Measurements from ENCODE around the gene RHOH. TPM values are rescaled to one million over a fixed set of nuclear protein-coding genes. Genes with fewer than 3 reads are reported as not detected.

RHOH gene
- total RNA-seq, 1 experiment from 2014 or later, result not detected

- DNase-seq (ENCODE audit: low read depth in 1 of 2, low spot score in 2 of 2), result no peak
- H3K27me3 ChIP-seq (replicated peaks), result no peaks in the 10 kb centered on the region
- H3K4me3 ChIP-seq, result no peak overlapping the region
- no peak overlapping the region for H3K27ac ChIP-seq
- no peaks in the 10 kb centered on the region for H3K9me3 ChIP-seq (replicated peaks)
- 0 out of 2 replicates have a peak, but pooled peaks cover 5% of the 10 kb centered on the region for H3K4me1 ChIP-seq (replicated peaks)
- no peaks in the 10 kb centered on the region for H3K36me3 ChIP-seq
These were observed 7.9 kb downstream of the RHOH start for GRCh38 chr4:40204507-40205258.

- Histone ChIP-seq H3K36me3 (no peaks in the 10 kb centered on the region), H3K27ac (no peak overlapping the region), H3K27me3 (replicated peaks) (no peaks in the 10 kb centered on the region), H3K4me3 (no peak overlapping the region), H3K9me3 (replicated peaks) (no peaks in the 10 kb centered on the region), H3K4me1 (replicated peaks) (0 out of 2 replicates have a peak, but pooled peaks cover 5% of the 10 kb centered on the region)
- no peak for DNase-seq (ENCODE audit: low read depth in 1 of 2, low spot score in 2 of 2)
These were observed 8.7 kb downstream of the RHOH start for GRCh38 chr4:40205259-40206198.

- no peaks in the 10 kb centered on the region for H3K27me3 ChIP-seq (replicated peaks)
- no peak for DNase-seq (ENCODE audit: low read depth in 1 of 2, low spot score in 2 of 2)
- H3K4me1 ChIP-seq (replicated peaks), result no peaks in the 10 kb centered on the region
- no peak overlapping the region for H3K27ac ChIP-seq
- no peak overlapping the region for H3K4me3 ChIP-seq
- H3K36me3 ChIP-seq, result no peaks in the 10 kb centered on the region
- H3K9me3 ChIP-seq (replicated peaks), result no peaks in the 10 kb centered on the region
These were observed 9.6 kb downstream of the RHOH start for GRCh38 chr4:40206426-40206825.

- Histone ChIP-seq H3K36me3 (no peaks in the 10 kb centered on the region), H3K4me1 (replicated peaks) (no peaks in the 10 kb centered on the region), H3K27ac (no peak overlapping the region), H3K27me3 (replicated peaks) (no peaks in the 10 kb centered on the region), H3K4me3 (no peak overlapping the region), H3K9me3 (replicated peaks) (no peaks in the 10 kb centered on the region)
- DNase-seq (ENCODE audit: low read depth in 1 of 2, low spot score in 2 of 2), result no peak
These were observed 12.6 kb downstream of the RHOH start for GRCh38 chr4:40209401-40209800.

GRCh38 chr4:40210776-40211175, 13.9 kb downstream of the RHOH start:
- H3K4me1 ChIP-seq (replicated peaks), result no peaks in the 10 kb centered on the region
- no peak overlapping the region for H3K4me3 ChIP-seq
- DNase-seq (ENCODE audit: low read depth in 1 of 2, low spot score in 2 of 2), result no peak
- H3K36me3 ChIP-seq, result no peaks in the 10 kb centered on the region
- no peak overlapping the region for H3K27ac ChIP-seq
- H3K27me3 ChIP-seq (replicated peaks), result no peaks in the 10 kb centered on the region
- no peaks in the 10 kb centered on the region for H3K9me3 ChIP-seq (replicated peaks)

GRCh38 chr4:40211224-40212185, 14.7 kb downstream of the RHOH start:
- H3K9me3 ChIP-seq (replicated peaks), result no peaks in the 10 kb centered on the region
- no peak for DNase-seq (ENCODE audit: low read depth in 1 of 2, low spot score in 2 of 2)

GRCh38 chr4:40212674-40213527, 16.1 kb downstream of the RHOH start:
- no peak overlapping the region for H3K27ac ChIP-seq
- H3K4me1 ChIP-seq (replicated peaks), result no peaks in the 10 kb centered on the region
- no peak for DNase-seq (ENCODE audit: low read depth in 1 of 2, low spot score in 2 of 2)
- H3K4me3 ChIP-seq, result no peak overlapping the region
- H3K27me3 ChIP-seq (replicated peaks), result no peaks in the 10 kb centered on the region
- H3K36me3 ChIP-seq, result no peaks in the 10 kb centered on the region
- no peaks in the 10 kb centered on the region for H3K9me3 ChIP-seq (replicated peaks)

More at GRCh38 chr4:40211224-40212185, 14.7 kb downstream of the RHOH start:
- H3K4me3 ChIP-seq, result no peak overlapping the region
- no peaks in the 10 kb centered on the region for H3K4me1 ChIP-seq (replicated peaks)
- H3K36me3 ChIP-seq, result no peaks in the 10 kb centered on the region
- H3K27ac ChIP-seq, result no peak overlapping the region
- H3K27me3 ChIP-seq (replicated peaks), result no peaks in the 10 kb centered on the region

GRCh38 chr4:40214038-40214437, 17.2 kb downstream of the RHOH start:
- Histone ChIP-seq H3K27ac (no peak overlapping the region), H3K4me3 (no peak overlapping the region), H3K4me1 (replicated peaks) (no peaks in the 10 kb centered on the region), H3K36me3 (no peaks in the 10 kb centered on the region), H3K27me3 (replicated peaks) (no peaks in the 10 kb centered on the region), H3K9me3 (replicated peaks) (no peaks in the 10 kb centered on the region)
- DNase-seq (ENCODE audit: low read depth in 1 of 2, low spot score in 2 of 2), result no peak

- DNase-seq (ENCODE audit: low read depth in 1 of 2, low spot score in 2 of 2), result no peak
These were observed 18.0 kb downstream of the RHOH start for GRCh38 chr4:40214661-40215418.

GRCh38 chr4:40216622-40217366, 20.0 kb downstream of the RHOH start:
- Histone ChIP-seq H3K27ac (no peak overlapping the region), H3K36me3 (no peaks in the 10 kb centered on the region), H3K4me3 (no peak overlapping the region), H3K27me3 (replicated peaks) (no peaks in the 10 kb centered on the region), H3K4me1 (replicated peaks) (no peaks in the 10 kb centered on the region), H3K9me3 (replicated peaks) (no peaks in the 10 kb centered on the region)
- DNase-seq (ENCODE audit: low read depth in 1 of 2, low spot score in 2 of 2), result no peak

More at GRCh38 chr4:40214661-40215418, 18.0 kb downstream of the RHOH start:
- no peaks in the 10 kb centered on the region for H3K4me1 ChIP-seq (replicated peaks)
- no peaks in the 10 kb centered on the region for H3K36me3 ChIP-seq
- H3K27me3 ChIP-seq (replicated peaks), result no peaks in the 10 kb centered on the region
- H3K9me3 ChIP-seq (replicated peaks), result no peaks in the 10 kb centered on the region
- no peak overlapping the region for H3K27ac ChIP-seq
- no peak overlapping the region for H3K4me3 ChIP-seq

GRCh38 chr4:40221744-40222143, 24.9 kb downstream of the RHOH start:
- Histone ChIP-seq H3K27me3 (replicated peaks) (no peaks in the 10 kb centered on the region), H3K36me3 (no peaks in the 10 kb centered on the region), H3K4me1 (replicated peaks) (no peaks in the 10 kb centered on the region), H3K27ac (no peak overlapping the region), H3K4me3 (no peak overlapping the region), H3K9me3 (replicated peaks) (no peaks in the 10 kb centered on the region)
- DNase-seq (ENCODE audit: low read depth in 1 of 2, low spot score in 2 of 2), result no peak

Data from SJSA1 (cell line).